NB4 (cell line): Measurements from ENCODE around the gene BRSK1.

ENCODE experiments used
- POLR2A ChIP-seq: IDR thresholded peaks from 2 replicates; pipeline ENCODE4 v1.6.1; 2011; ENCODE audit warnings: mild to moderate bottlenecking; ENCODE audit not compliant: insufficient read length; ENCODE audit errors: extremely low read depth
- TF ChIP-seq, protein P1 (sequence below): IDR thresholded peaks from one replicate; pipeline ENCODE4 v1.5.1; 2012; ENCODE audit warnings: low read depth, low read length

DNA sequence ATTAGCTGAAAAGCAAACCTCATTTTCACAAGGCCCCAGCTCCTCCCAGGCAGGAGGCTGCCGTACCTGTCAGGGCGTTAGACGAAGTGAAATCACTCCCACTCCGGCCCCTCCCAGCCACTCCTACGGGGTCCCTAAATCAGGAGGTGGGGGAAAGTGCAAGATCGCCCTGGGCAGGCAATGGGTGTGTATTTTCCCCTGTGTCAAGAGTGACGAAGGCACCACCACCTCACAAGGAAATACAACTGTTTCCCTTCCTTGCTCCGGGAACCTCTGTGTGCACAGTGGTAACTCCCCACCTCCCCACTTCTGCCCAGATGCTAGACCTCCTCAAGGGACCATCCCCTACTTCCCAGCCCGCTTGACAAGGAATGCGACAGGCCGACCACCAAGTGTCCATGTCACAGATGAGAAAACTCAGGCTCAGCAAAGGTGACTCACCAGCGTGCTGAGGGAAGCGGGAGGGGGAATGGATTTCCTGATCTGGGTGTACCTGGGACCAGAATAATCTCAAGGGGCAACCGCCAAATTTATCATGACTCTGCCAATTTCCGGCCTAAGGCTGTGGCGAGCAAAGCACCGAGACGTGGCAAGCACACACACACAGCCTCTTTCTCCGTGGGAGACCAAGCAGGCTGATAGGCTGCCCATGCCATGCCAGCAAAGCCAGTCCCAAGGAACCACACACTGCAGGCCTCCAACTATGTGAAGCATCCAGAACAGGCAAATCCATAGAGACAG is 32.3 kb upstream of the BRSK1 start:
- no peak for TF ChIP-seq POLR2A
- TF ChIP-seq, protein P1, sequence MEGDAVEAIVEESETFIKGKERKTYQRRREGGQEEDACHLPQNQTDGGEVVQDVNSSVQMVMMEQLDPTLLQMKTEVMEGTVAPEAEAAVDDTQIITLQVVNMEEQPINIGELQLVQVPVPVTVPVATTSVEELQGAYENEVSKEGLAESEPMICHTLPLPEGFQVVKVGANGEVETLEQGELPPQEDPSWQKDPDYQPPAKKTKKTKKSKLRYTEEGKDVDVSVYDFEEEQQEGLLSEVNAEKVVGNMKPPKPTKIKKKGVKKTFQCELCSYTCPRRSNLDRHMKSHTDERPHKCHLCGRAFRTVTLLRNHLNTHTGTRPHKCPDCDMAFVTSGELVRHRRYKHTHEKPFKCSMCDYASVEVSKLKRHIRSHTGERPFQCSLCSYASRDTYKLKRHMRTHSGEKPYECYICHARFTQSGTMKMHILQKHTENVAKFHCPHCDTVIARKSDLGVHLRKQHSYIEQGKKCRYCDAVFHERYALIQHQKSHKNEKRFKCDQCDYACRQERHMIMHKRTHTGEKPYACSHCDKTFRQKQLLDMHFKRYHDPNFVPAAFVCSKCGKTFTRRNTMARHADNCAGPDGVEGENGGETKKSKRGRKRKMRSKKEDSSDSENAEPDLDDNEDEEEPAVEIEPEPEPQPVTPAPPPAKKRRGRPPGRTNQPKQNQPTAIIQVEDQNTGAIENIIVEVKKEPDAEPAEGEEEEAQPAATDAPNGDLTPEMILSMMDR: no peak
